ENCODE data around the gene MYL12B.
"Not testable (repeated sequence)": the region's sequence is repeated elsewhere in the genome, so short reads cannot be mapped to it uniquely, and the experiment has no call there.

Gene MYL12B

DNA sequence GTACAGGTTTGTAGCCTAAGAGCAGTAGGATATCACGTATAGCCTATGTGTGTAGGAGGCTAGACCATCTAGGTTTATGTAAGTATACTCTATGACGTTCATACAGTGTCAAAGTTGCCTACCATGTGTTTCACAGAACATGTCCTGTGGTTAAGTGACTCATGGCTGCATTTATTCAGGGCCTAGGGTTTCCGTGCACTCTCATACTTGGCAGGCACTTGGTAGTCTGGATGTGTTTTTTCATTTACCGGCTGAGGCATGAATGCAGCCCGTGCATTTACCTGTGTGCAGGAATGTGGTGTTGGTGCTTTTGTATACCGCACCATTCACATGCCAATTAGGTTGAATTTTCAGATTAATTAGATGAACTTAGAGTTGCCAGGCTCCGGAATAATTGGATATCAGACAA, 43.4 kb downstream of the MYL12B start:
- DNase-seq, result peak; percentile 38 to 39

DNA sequence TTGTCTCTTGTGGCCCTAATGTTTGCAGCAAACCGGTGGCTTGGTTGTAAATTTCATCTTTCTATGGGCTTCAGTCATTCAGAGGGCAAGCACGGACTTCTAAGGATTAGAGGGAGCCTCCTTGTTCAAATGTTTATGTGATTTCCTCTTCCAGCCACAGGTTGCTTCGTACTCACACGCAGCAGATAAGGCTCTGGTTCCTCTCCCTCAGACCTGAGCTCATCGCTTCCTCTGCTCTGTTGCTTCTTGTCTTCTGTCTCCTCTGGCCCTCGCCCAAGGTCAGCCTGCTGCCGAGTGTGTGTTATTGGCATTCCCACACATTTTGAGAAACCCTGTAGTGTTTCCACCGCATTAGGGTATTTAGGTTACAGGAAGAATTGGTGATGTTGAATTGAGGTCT, 44.0 kb downstream of the MYL12B start:
- DNase-seq, result no peak

DNA sequence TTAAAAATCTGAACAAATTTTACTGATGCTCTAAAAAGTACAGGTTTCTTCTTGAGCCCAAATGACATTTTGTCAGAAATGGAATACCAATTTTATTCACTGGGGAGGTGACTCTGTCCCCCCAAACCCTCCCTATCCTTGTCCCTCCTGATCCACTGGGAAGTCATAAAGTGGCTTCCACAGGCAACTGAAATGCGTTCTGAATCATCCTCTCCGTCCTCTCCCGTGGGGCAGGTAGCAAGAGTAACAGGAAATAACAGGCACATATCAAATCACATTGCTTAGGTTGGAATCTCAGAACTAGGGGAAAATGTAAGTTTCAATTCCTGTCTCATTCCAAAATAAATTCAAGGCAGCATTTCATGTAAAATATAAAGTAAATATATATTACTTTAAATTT, 44.5 kb downstream of the MYL12B start:
- DNase-seq, result no peak

DNA sequence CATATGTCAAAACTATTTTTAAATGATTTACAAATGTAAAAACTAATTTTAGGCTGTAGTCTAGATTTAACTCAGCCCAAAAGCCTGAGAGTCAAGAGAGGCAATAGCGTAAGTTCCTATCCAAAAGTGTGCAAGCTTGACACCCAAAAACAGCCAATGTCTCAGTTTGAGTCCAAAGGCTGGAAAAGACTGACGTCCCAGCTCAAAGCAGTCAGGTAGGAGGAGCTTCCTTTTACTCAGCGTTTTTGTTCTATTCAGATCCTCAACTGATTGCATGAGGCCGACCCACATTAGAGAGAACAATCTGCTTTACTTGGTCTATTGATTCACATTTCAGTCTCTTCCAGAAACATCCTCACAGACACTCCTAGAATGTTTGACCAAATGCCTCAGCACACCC, 51.8 kb downstream of the MYL12B start:
- DNase-seq, result no peak

DNA sequence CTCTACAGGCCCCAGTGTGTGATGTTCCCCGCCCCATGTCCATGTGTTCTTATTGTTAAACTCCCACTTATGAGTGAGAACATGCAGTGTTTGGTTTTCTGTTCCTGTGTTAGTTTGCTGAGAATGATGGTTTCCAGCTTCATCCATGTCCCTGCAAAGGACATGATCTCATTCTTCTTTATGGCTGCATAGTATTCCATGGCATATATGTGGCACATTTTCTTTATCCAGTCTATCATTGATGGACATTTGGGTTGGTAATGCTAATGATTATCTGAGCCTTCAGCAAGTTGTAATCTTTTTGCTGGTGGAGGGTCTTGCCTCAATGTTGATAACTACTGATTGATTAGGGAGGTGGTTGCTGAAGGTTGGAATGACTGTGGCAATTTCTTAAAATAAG, 53.4 kb downstream of the MYL12B start:
- DNase-seq, result not testable (repeated sequence)

DNA sequence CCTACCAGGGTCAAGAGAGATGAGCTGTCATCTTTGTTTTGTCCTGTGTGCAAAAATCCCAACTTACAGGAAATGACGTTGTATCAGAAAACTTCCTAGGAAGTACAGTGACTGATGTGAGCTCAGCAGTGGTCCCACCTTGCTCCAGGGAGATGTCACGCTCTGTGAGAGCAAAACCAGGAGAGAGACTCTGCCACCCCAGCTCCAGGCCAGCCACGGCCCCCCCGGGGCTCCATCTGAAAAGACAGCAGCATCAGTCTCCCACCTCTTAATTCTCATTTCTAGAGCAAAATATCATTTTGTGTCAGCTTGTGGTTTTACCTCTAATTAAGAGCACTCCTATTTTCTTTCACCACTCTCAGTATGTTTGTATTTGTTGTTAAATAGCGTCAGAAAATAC, 57.5 kb downstream of the MYL12B start:
- no peak for DNase-seq

DNA sequence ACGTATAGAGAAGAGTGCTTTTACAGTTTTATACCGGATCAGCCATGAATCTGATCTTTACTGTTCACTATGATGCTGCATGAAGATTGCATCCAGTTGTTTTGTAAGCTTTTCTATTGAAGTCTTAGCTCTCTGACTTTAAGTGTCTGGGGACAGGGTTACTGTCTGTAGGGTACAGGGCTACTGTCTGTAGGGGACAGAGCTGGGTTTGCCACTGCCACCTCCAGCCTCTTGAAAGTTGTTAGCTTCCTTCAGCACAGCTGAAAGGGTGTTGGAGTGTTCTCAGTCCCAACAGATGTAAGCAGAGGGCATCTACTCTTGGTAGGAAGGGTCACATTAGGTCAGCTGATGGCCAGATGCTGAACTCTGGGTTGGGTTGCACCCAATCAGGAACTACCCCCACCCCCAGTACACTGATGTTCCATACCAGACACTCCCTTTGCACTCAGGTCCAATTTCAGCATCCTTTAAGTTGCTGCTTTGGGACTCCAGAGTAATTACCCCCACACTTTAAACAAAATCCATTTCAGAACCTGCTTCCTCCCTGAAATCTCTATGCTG, 58.0 kb downstream of the MYL12B start:
- no peak for DNase-seq

DNA sequence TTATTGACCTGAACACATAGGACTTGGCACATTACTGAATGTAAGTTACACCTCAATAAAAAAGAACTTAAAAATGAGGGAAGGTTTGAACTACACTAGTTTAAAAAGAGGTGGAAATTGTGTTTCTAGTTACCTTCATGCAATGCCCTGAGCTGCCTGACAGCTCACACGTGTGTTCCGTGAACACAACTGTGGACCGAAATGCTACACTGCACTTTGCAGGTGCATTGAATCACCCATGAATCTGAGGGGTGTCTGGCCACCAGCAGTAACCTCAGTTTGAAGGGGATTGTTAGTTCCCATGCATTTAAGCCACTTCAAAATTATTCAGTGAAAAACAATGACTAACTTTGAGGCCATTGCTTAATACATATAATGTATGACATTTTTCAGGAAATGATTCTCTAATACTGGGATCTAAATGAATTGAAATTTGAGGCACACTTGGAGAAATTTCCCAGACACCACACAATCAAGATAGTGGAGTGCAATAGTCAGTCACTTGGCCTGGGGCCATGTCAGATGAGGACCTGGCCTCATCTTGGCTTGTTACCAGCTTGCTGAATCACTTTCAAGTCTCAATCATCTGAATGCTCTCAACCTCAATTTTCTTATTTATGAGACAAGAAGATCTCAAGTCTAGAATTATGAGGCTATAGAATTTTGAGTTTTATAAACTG, 59.3 kb downstream of the MYL12B start:
- DNase-seq, result no peak

DNA sequence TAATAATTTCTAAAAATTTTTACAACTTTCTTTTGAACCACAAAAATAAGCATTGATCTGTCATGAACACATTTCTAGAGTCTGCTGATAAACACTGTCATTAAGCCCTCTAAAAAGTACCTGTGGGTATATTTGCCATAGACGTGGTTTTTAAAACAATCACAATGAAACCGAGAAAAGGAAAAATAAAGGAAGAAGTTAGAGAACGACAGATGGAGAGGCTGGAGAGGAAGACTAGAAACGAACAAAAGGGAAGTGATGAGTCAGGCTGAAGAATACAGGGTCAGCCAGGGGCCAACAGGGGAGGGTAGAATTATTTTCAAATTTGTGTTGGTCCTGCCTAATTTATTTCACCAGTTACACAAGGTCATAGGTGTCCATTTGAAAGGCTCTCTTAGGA, 62.0 kb downstream of the MYL12B start:
- DNase-seq, result no peak

Measured in activated CD4-positive, alpha-beta T cell treated with anti-CD3 and anti-CD28 coated beads for 4 hours (primary cell).